Measurements from ENCODE around the gene RASL11A.
"Not testable (repeated sequence)": the region's sequence is repeated elsewhere in the genome, so short reads cannot be mapped to it uniquely, and the experiment has no call there.

The RASL11A gene

DNA sequence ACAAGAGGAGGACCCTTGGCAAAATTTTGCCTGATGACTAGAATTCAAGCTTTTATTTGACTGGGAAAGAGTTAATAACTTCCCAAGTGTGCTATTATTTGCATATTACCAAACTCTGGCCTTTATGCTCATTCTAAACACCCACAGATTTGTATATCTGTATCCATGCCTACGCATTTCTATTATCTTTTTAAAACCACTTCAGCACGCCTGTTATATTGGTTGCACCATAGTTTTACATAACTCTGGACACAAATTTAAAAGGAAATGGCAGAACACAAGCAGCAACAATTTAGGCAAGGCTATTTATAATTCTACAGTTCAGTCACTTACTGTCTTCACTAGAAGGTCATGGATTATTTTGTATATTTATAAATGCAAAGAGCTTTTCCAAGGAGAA lies 3.7 kb upstream of the RASL11A start:
- H3K4me3 ChIP-seq (ENCODE audit: low read depth, low read length): no peak overlapping the region

DNA sequence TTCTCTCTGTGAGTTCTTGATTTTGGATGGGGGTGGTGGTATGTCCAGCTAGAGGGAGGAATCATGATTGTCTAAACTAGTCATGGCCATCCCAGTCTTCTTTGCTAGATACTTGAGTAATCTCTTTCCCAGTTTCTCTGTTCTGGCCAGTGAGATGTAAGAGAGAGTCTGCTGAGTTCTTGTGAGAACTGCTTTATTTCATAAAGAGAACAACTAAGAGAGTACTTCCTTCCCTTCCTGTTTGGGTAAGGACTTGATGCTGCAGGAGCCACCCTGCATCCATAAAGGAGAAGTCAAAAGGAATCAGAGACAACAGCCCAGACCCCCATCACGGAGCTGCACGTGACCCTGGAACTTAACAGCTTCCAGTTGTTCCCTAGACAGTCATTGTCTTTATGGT lies 3.0 kb upstream of the RASL11A start:
- no peak overlapping the region for H3K4me3 ChIP-seq (ENCODE audit: low read depth, low read length)

DNA sequence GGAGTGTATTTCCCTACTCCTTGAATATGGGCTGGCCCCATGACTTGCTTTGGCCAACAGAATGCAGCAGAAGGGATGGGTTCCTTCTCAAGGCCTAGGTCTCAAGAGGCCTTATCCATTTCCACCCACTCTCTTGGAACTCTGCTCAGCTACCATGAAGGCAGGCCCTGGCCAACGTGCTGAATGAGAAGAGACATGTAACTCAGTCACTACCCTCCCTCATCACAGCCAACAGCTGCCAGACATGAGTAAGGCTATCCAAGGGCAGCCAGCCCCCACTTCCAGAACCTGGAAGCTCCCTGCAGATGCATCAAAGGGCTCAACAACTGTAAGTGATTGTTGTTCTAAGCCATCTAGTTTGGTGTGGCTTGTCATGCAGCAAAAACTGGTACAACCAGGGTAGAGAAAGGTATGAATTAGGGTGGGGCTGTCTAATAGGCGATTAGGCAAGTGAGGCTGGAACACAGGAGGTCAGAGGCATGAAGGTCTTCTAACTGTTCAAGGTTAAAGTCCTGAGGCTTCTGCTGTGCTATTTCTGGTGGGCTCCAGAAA lies 1.4 kb upstream of the RASL11A start:
- no peak overlapping the region for H3K4me3 ChIP-seq (ENCODE audit: low read depth, low read length)

DNA sequence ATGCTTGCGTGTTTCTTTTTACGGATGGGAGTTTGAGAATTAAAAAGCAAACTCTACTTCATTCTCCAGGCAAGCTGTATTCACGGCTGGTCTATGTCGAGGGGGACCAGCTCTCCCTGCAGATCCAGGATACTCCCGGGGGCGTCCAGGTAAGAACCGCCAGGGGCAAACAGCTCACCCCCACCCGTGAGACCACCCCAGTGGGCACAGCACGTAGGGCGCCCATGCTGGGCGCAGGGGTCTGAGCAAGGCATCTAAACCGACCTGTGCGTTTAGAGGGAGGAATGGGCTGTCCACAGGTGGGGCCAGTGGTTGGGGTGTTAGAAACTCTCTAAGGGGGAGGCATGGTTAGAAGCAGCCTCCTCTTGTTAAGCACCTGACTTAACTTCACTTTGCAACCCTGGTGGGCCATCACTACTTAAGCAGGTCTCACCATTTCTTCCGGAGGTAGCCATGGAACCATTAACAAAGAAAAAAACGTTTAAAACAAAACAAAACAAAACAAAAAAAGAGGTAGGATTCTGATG lies 1.0 kb downstream of the RASL11A start:
- H3K4me3 ChIP-seq (ENCODE audit: low read depth, low read length): peak overlapping the region; percentile 36

DNA sequence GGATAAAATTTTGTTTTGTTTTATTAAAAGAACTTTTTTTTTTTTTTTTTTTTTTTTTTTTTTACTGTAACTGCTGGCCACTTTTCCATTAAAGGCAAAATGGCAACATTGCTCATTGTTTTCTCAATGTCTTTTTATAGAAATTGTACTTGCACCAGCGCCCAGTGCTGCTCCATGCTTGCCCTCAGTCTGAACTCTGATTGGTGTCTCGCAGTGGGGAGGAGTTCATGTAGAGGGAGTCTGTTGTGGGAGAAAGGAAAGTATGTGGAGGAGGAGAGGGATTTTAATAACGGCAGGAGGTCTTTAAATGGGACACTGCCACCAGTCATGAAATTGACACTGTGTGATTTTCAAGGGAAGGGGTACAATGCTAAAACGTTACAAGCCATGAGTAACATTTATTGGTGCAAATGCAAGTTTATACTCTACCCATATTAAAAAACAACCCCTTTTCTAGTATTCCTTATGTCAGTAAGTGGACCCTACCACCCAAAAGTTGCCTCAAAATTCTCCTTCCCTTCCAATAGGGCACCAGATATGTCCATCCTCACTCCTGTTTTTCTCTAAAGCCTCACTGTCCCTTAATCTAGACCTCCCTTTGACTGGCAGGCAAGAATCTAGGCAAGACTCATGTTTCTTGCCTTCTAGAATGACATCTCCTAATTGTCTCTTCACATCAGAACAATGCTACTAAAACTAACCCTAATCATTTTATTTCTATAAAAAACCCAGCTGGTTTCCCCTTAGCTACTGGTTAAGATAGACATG lies 3.2 kb downstream of the RASL11A start:
- no peak overlapping the region for H3K4me3 ChIP-seq (ENCODE audit: low read depth, low read length)

DNA sequence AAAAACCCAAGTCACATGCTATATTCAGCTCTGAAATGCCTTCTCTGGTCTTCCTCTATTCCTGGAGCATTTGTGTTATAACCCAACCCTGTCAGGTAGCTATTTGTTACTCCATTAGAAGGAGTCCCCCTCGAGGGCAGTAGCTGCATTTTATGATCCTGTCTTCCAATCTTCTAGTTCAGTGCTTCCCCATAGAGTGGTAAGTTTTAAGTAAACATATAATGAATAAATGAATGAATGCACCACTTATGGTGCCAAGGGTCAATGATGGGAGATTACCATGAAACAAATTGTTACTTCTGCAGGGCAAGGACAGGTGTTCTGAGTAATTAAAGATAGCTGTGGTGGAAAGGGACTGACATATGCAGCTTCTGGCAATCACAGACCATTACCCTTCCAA lies 4.0 kb downstream of the RASL11A start:
- no peak overlapping the region for H3K4me3 ChIP-seq (ENCODE audit: low read depth, low read length)

DNA sequence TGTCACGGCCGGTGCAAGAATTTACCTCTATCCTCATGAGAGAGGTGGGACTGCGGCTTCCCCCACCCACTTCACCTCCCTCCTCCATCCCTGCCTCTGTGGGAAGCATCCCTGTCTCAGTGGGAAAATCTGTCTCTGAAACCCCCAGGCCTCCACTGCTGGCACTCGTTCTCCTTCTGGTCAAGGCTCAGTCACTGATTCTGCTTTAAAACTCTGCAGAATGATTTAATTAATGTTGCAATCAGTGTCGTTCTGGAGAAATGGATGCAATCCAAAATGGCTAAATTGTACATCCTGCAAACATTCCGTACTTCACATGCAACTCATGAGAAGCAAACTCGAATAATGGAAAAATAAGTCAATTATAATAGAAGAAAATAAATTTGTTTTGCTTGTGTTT lies 5.6 kb downstream of the RASL11A start:
- no peak overlapping the region for H3K4me3 ChIP-seq (ENCODE audit: low read depth, low read length)

DNA sequence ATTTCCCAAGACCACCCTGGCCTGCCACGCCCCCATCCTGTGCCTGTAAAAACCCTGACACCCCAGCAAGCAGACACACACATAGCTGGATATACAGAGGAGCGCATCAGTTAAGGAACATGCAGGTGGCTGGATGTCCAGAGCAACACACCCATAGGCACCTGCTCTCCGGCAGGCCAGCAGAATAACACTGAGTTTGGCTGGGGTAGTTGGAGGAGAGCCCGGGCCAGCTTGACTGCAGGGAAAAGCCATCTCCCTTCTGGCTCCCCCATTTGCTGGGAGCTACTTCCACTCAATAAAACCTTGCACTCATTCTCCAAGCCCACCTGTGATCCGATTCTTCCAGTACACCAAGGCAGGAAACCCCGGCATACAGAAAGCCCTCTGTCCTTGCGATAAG lies 8.9 kb downstream of the RASL11A start:
- H3K4me3 ChIP-seq (ENCODE audit: low read depth, low read length): no peak overlapping the region

DNA sequence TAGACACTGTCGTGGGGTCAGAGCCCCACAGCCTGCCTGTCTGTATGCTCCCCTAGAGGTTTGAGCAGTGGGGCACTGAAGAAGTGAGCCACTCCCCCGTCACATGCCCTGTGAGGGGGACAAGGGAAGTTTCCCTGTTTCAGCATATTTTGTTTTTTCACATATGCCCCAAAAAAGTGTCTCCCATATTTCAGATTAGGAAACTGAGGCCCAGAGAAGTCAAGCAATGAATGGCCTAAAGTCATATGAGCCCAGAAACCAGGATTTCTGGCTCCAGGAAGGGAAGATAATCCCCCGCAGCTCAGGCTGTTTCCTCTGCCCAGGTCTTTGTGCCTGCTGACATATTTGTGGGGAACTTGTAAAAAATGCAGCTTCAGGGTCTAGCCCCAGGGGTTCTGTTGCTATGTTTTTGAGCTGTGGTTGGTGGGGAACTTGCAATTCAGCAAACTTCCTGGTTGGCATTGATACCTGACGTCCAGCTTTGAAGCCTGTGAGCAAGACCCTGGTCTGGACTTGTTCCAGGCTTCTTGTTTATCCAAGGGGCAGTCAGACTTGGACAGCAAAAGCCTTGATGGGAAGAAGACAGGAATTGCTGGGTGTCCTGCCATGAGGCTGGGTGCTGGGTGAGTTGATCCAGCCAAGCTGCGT lies 9.5 kb downstream of the RASL11A start:
- no peak overlapping the region for H3K4me3 ChIP-seq (ENCODE audit: low read depth, low read length)

DNA sequence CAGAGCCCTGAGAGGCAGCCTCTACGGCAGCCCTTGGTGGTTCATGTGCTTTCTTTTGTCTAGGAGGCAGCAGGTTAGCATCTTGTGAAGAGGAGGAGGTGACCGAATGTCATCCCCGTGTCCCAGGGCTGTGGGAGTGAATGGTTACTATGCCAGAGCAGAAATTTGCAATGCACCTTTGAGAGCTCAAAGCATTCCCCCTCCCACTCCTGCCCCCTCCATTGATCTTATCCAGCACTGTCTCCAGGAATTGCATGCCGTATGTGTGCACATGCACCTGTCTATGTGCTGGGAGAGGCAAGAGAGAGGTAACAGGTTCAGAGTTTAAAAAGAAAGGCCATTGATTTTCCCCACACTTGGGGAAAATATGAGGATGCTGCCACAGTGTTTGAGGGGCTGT lies 10.2 kb downstream of the RASL11A start:
- H3K4me3 ChIP-seq (ENCODE audit: low read depth, low read length): no peak overlapping the region

DNA sequence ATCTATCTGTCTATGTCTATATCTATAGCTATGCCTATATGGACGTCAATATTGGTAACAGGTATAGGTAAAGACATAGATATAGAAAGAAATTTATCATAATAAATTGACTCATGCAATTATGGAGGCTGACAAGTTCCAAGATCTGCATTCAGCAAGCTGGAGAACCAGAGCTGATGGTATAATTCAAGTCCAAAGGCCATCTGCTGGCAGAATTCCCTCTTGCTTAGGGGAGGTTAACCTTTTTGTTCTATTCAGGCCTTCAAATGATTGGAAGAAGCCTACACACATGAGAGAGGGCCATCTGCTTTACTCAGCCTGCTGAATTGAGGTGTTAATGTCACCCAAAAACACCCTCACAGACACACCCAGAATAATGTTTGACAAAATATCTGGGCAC lies 10.8 kb downstream of the RASL11A start:
- H3K4me3 ChIP-seq (ENCODE audit: low read depth, low read length): no peak overlapping the region

DNA sequence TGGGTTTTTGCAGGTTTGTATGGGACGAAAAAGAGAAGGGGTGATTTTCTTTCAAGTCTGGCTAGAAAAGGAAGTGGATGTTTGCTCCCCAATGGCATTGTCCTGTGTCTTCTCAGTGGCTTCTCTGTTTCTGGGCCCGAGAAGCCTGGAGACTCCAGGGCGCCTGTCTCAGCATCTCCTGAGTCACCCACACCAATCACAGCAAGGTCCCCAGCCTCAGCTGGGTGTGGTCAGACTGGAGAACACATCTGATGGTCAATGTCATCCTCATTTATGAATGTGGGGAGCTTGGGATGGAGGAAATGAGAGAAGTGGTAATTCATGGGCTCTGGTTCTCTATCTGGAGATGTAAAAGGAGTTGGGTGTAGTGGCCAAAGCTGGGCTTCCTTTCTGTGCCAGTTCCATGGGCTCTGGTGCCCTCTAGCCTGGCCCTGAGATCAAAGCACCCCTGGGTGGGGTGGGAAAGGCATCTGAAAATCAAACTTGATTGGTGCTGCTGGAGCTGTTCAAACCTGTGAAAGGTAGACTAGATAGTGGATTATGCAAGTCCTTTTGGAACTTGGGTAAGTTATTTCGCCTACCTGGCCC lies 13.4 kb downstream of the RASL11A start:
- H3K4me3 ChIP-seq (ENCODE audit: low read depth, low read length): no peak overlapping the region

DNA sequence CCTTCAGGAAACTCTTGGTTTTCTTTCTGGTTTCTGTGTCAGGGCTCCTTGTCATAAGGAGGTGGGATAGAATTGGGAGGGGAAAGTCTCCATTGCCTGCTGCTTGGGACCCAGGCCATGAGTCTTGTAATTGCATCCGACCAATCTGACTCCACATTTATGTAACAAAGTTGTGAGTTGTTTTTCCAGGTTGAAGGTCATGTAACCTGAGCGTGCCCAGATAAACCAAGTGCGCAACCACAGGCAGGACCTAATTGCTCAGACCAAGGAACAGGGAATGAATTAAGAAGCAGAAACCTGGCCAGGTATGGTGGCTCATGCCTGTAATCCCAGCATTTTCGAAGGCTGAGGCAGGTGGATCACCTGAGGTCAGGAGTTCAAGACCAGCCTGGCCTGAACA lies 17.8 kb downstream of the RASL11A start:
- H3K4me3 ChIP-seq (ENCODE audit: low read depth, low read length): no peak overlapping the region

DNA sequence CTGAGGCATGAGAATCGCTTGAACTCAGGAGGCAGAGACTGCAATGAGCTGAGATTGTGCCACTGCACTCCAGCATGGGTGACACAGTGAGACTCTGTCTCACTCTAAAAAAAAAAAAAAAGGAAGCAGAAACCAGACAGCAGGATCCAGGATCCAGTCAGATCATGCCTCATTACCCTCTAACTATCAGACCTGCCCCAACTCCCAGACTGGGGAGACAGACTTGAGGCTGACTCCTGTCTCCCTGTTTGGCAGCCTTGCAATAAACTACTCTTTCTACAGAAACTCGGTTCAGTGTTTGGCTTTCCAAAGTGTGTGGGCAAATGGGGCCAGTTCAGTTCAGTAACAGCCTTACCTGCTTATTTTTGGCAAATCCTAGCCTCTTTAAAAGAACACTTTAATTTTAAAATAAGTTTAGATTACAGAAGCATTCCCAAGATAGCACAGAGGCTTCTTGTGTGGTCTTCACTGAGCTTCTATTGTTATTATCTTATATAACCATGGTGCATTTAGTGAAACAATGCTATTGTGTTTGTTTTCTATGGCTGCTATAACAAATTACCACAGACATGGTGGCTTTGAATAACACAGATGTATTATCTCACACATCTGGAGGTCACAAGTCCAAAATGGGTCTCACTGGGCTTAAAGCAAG lies 18.5 kb downstream of the RASL11A start:
- H3K4me3 ChIP-seq (ENCODE audit: low read depth, low read length): no peak overlapping the region

DNA sequence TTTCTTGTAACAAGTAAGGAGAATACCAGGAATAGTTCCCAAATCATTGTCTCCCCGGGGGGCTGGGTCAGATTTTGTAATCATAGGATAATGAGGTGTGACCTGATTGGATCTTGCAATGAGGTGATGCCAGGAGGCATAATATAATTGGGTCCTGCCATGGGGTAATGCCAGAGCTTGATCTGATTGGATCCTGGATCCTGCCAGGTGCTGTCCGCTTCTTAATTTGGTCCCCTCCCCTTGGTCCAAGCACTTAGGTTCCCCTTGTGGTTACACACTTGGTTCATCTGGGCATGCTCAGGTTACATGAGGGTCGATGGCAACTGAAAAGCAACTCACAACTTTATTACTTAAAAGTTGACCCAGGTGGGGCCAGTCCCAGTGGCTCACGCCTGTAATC lies 20.1 kb downstream of the RASL11A start:
- no peak overlapping the region for H3K4me3 ChIP-seq (ENCODE audit: low read depth, low read length)

DNA sequence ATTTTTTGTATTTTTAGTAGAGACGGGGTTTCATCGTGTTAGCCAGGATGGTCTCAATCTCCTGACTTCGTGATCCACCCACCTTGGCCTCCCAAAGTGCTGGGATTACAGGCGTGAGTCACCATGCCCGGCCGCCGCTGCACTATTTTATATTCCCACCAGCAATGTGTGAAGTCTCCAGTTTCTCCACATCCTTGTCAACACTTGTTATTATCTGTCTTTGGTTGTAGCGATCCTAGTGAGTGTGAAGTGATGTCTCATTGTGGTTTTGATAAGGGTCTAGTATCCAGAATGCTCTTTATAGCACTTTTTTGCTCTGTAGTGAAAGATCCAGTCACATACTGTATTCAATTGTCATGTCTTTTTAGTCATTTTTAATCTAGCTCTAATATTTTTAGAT lies 21.3 kb downstream of the RASL11A start:
- not testable (repeated sequence) for H3K4me3 ChIP-seq (ENCODE audit: low read depth, low read length)

DNA sequence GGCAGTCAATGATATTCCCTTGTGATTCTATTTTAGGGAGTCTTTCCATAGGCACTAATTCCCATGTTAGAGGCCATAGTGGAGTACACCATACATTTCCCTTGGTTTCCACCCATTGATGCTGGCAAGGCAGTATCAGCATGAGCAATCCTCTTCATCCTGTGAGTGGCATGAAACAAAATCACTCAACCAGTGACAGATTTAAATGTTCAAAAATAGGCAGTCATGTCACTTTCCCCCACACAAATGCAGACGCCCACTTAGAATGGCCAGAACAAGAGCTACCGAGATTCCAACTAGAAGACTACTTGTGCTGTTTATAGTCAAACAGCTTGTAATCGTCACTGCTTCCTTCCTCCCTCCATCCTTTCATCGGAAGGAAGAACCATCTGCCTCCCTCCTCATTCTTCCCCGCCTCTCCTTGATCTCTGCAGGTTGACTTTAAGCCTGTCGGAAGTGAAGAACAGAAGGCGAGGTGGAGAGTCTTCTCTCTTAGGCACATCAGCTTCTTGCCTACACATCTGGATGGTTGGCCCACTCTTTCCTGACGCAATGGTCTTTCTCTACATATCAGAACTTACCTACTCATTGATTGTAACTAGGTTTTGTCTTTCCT lies 22.6 kb downstream of the RASL11A start:
- H3K4me3 ChIP-seq (ENCODE audit: low read depth, low read length): no peak overlapping the region

DNA sequence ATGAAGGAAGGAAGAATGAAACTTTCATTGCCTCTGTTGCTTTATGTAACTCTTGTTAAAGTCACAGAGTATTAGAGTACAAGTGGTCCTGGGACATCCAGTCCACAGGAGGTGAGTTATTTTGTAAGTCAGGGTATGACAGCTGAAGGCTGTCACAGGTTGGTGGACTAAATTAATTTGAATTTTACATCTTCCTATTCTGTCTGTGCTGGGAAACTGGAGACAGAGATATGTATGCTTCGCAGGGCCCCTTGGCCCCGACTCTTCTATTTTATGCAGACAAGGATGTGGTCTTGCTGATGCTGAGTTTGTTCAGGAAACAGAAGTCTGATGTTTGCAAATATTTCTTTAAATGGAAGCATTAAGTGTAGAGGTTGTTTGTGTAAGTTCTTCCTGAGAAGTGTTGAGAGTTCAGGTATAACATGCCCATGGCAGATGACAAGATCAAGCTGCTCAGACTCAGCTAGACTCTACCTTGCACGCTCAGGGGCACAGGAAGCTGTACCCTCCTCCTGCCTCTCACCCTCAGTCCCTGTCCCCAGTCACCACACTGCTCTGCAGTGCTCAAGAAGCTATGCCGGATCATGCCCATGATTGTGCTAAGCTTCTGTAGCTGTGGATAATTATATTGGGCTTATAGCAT lies 23.4 kb downstream of the RASL11A start:
- no peak overlapping the region for H3K4me3 ChIP-seq (ENCODE audit: low read depth, low read length)

DNA sequence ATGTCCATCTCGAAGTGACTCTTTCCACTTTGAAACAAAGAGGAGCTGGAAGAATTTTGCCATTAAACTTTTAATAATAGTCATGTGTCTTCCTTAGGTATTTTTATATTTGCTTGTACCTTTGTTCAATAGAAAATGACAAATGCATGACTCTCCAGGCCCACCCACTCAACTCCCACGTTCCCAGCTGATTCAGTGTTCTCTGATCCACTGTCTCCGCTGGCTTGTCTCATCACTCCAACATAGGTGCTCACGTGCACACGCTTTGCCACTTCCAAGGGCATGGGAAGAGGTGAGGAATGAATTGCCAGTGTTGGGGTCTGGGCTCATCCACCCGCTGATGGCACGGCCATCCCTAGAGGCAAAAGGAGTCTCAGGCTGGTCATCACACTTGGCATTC lies 24.5 kb downstream of the RASL11A start:
- no peak overlapping the region for H3K4me3 ChIP-seq (ENCODE audit: low read depth, low read length)

DNA sequence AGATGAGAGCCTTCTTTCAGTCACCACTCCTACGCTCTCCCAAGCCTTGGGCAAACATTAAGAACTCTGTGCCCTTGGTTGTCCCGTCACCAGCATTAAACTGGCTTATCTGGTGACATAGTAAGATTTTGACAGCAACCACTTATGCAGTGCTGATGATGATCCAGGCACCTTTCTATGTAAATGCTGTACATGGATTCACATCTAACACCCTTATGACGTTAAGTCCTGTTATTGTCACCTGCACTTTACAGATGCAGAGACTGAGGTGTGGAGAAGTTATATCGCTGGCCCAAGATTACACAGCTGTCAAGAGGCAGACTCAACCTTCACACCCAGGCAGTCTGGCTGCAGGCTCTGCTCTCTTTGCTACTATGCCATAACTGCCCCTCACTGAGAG lies 25.0 kb downstream of the RASL11A start:
- H3K4me3 ChIP-seq (ENCODE audit: low read depth, low read length): no peak overlapping the region

Data from iPS-11a (cell line).